ENCODE measurements around the gene CYP11A1.

Gene CYP11A1

GRCh38 chr15:74338676-74339075 lies 28.8 kb downstream of the CYP11A1 start:
- Histone ChIP-seq H3K9me3 (no peaks in the 10 kb centered on the region), H3K4me3 (ENCODE audit: low read depth in 1 of 2, low read length in 1 of 2) (no peak overlapping the region), H3K4me1 (ENCODE audit: control insufficient read depth in 1 of 2, insufficient read depth in 1 of 2, low read depth in 1 of 2, low read length in 1 of 2) (peaks cover 10 to 11% of the 10 kb centered on the region in 2 experiments), H3K27me3 (no peaks in the 10 kb centered on the region), H3K36me3 (no peaks in the 10 kb centered on the region), H3K27ac (no peak overlapping the region)
- no peak for TF ChIP-seq CTCF (IDR thresholded peaks at IDR 0.05)

GRCh38 chr15:74337607-74338211 lies 29.7 kb downstream of the CYP11A1 start:
- H3K27ac ChIP-seq = no peak overlapping the region
- no peaks in the 10 kb centered on the region for H3K9me3 ChIP-seq
- H3K4me3 ChIP-seq (ENCODE audit: low read depth in 1 of 2, low read length in 1 of 2) = no peak overlapping the region
- H3K36me3 ChIP-seq = no peaks in the 10 kb centered on the region
- no peaks in the 10 kb centered on the region for H3K27me3 ChIP-seq
- TF ChIP-seq CTCF (IDR thresholded peaks at IDR 0.05) = no peak
- peaks cover 10 to 11% of the 10 kb centered on the region in 2 experiments for H3K4me1 ChIP-seq (ENCODE audit: control insufficient read depth in 1 of 2, insufficient read depth in 1 of 2, low read depth in 1 of 2, low read length in 1 of 2)

DNA sequence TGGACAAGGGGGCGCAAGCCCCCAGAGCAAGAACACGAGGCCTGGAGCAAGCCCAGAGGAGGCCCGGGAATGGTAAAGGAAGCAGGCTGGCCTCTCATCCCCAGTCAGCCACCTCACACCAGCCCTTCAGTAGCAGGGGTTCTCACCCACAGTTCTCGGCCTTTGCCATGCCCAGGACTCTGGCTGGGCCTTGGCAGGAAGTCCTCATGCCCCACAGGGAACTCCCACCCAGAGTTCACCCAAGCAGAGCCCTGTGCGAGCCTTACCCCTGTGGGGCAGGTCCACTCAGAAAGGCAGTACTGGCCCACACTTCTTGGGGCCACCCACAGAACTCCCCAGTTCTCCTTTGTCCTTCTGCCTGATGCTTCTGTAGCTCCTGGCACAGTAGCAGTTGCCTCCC lies 30.3 kb downstream of the CYP11A1 start:
- peaks cover 10 to 11% of the 10 kb centered on the region in 2 experiments for H3K4me1 ChIP-seq (ENCODE audit: control insufficient read depth in 1 of 2, insufficient read depth in 1 of 2, low read depth in 1 of 2, low read length in 1 of 2)
- no peak for TF ChIP-seq CTCF (IDR thresholded peaks at IDR 0.05)
- no peaks in the 10 kb centered on the region for H3K36me3 ChIP-seq
- no peak overlapping the region for H3K27ac ChIP-seq
- H3K9me3 ChIP-seq = no peaks in the 10 kb centered on the region
- H3K4me3 ChIP-seq (ENCODE audit: low read depth in 1 of 2, low read length in 1 of 2) = no peak overlapping the region
- no peaks in the 10 kb centered on the region for H3K27me3 ChIP-seq

- no peak overlapping the region for H3K27ac ChIP-seq
- TF ChIP-seq CTCF (IDR thresholded peaks at IDR 0.05) = no peak
- H3K27me3 ChIP-seq = no peaks in the 10 kb centered on the region
- no peaks in the 10 kb centered on the region for H3K36me3 ChIP-seq
- H3K9me3 ChIP-seq = no peaks in the 10 kb centered on the region
- peaks cover 10 to 11% of the 10 kb centered on the region in 2 experiments for H3K4me1 ChIP-seq (ENCODE audit: control insufficient read depth in 1 of 2, insufficient read depth in 1 of 2, low read depth in 1 of 2, low read length in 1 of 2)
- H3K4me3 ChIP-seq (ENCODE audit: low read depth in 1 of 2, low read length in 1 of 2) = no peak overlapping the region
These were observed 31.1 kb downstream of the CYP11A1 start for GRCh38 chr15:74336061-74337005.

- H3K27me3 ChIP-seq = no peaks in the 10 kb centered on the region
- H3K36me3 ChIP-seq = no peaks in the 10 kb centered on the region
- peaks cover 10 to 11% of the 10 kb centered on the region in 2 experiments for H3K4me1 ChIP-seq (ENCODE audit: control insufficient read depth in 1 of 2, insufficient read depth in 1 of 2, low read depth in 1 of 2, low read length in 1 of 2)
- no peaks in the 10 kb centered on the region for H3K9me3 ChIP-seq
- H3K27ac ChIP-seq = no peak overlapping the region
- TF ChIP-seq CTCF (IDR thresholded peaks at IDR 0.05) = no peak
- no peak overlapping the region for H3K4me3 ChIP-seq (ENCODE audit: low read depth in 1 of 2, low read length in 1 of 2)
These were observed 32.0 kb downstream of the CYP11A1 start for GRCh38 chr15:74335396-74335795.
